ENCODE measurements around the gene ANO1.

ANO1 gene

GRCh38 chr11:70074746-70075145 lies 3.4 kb upstream of the ANO1 start:
- no peak for DNase-seq

- no peak for DNase-seq
Observed at GRCh38 chr11:70075836-70076235, 2.3 kb upstream of the ANO1 start.

GRCh38 chr11:70076461-70076931 lies 1.6 kb upstream of the ANO1 start:
- DNase-seq = no peak

GRCh38 chr11:70077411-70078094 lies 564 bp upstream of the ANO1 start:
- no peak for DNase-seq

- DNase-seq = no peak
Observed at GRCh38 chr11:70078781-70079616, 882 bp downstream of the ANO1 start.

GRCh38 chr11:70079691-70080090 lies 1.6 kb downstream of the ANO1 start:
- no peak for DNase-seq

GRCh38 chr11:70080763-70081162 lies 2.6 kb downstream of the ANO1 start:
- no peak for DNase-seq

GRCh38 chr11:70082829-70083228 lies 4.7 kb downstream of the ANO1 start:
- DNase-seq = no peak

GRCh38 chr11:70084046-70084984 lies 6.2 kb downstream of the ANO1 start:
- DNase-seq = no peak

GRCh38 chr11:70085815-70086769 lies 8.0 kb downstream of the ANO1 start:
- DNase-seq = no peak

GRCh38 chr11:70087446-70088167 lies 9.5 kb downstream of the ANO1 start:
- no peak for DNase-seq

- DNase-seq = no peak
Observed at GRCh38 chr11:70088735-70089250, 10.7 kb downstream of the ANO1 start.

GRCh38 chr11:70089631-70090030 lies 11.5 kb downstream of the ANO1 start:
- no peak for DNase-seq

- no peak for DNase-seq
Observed at GRCh38 chr11:70090961-70091381, 12.9 kb downstream of the ANO1 start.

- no peak for DNase-seq
Observed at GRCh38 chr11:70091638-70092037, 13.5 kb downstream of the ANO1 start.

GRCh38 chr11:70092959-70093715 lies 15.0 kb downstream of the ANO1 start:
- no peak for DNase-seq

GRCh38 chr11:70095541-70096252 lies 17.6 kb downstream of the ANO1 start:
- no peak for DNase-seq

GRCh38 chr11:70097783-70098563 lies 19.9 kb downstream of the ANO1 start:
- DNase-seq = no peak

GRCh38 chr11:70098936-70099335 lies 20.8 kb downstream of the ANO1 start:
- no peak for DNase-seq
